ENCODE measurements around the gene GALM.

DNA sequence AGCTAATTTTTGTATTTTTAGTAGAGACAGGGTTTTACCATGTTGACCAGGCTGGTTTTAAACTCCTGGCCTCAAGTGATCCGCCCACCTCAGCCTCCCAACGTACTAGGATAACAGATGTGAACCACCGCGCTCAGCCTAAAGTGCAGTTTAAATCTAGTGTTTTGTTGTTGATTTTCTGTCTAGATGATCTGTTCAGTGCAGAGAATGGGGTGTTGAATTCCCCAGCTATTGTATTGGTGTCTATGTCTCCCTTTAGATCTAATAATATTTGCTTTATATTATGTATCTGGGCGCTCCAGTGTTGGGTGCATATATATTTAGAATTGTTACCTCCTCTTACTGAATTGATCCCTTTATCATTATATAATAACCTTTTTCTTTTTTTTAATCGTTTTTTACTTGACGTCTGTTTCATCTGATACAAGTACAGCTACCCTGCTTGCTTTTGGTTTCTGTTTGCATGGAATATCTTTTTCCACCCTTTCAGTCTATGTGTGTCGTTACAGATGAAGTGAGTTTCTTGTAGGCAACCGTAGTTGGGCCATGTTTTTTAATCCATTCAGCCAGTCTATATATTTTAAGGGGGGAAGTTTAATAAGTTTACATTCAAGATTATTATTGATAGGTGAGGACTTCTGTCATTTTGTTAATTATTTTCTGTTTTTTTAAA is 34.3 kb downstream of the GALM start:
- TF ChIP-seq, protein P1, sequence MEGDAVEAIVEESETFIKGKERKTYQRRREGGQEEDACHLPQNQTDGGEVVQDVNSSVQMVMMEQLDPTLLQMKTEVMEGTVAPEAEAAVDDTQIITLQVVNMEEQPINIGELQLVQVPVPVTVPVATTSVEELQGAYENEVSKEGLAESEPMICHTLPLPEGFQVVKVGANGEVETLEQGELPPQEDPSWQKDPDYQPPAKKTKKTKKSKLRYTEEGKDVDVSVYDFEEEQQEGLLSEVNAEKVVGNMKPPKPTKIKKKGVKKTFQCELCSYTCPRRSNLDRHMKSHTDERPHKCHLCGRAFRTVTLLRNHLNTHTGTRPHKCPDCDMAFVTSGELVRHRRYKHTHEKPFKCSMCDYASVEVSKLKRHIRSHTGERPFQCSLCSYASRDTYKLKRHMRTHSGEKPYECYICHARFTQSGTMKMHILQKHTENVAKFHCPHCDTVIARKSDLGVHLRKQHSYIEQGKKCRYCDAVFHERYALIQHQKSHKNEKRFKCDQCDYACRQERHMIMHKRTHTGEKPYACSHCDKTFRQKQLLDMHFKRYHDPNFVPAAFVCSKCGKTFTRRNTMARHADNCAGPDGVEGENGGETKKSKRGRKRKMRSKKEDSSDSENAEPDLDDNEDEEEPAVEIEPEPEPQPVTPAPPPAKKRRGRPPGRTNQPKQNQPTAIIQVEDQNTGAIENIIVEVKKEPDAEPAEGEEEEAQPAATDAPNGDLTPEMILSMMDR (IDR thresholded peaks at IDR 0.05; ENCODE audit: low read depth, low read length, missing input control): no peak
- no peak for TF ChIP-seq TAF1 (conservative IDR thresholded peaks at IDR 0.05)
- TF ChIP-seq MAX (IDR thresholded peaks at IDR 0.05): no peak

All from liver (tissue), 3 donors.